ENCODE results near the gene ZNF57. TPM values are rescaled to one million over a fixed set of nuclear protein-coding genes. Genes with fewer than 3 reads are reported as not detected.

The ZNF57 gene
- total and polyA plus RNA-seq, 9 of the 15 experiments (the other 6 are each of a cell fraction or from before 2014, with no cell fraction given) = 3.9 to 13.5 (median 7.8) TPM

- ATAC-seq (no peak), DNase-seq (ENCODE audit: extremely low read depth in 1 of 4, low spot score in 3 of 4) (no peak), FAIRE-seq (no peak)
- 51% methylated on average over 17 of the region's 17 CpGs for WGBS (ENCODE audit: insufficient coverage, low coverage, missing lambda C conversion rate)
- H3K79me2 ChIP-seq (ENCODE audit: control insufficient read depth, insufficient read depth, low read length) = no peaks in the 10 kb centered on the region
- H3K27ac ChIP-seq (ENCODE audit: extremely low read depth, low read depth, low read length) = no peak overlapping the region
- H3K27me3 ChIP-seq (ENCODE audit: control insufficient read depth in 2 of 2, insufficient read depth in 2 of 2, low read length in 2 of 2) = no peaks in the 10 kb centered on the region
- no peak overlapping the region for H3K4me3 ChIP-seq
- no peaks in the 10 kb centered on the region for H3K36me3 ChIP-seq (ENCODE audit: control insufficient read depth, insufficient read depth, low read length)
- no peaks in the 10 kb centered on the region for H4K20me1 ChIP-seq (replicated peaks; ENCODE audit: control insufficient read depth, insufficient read depth, low read length)
- ChIA-PET POLR2A (interaction anchor here (1.1 kb wide), 1 partner anchor 65 kb away, joined by 3 read pairs; no protein-coding TSS in a partner anchor), CTCF (ENCODE audit: low intra/inter-chr PET ratio) (no interaction called here)
- no peak overlapping the region; a peak in 1 of 4 replicates for H3K9ac ChIP-seq (ENCODE audit: insufficient read depth in 1 of 2, low read depth in 2 of 2, low read length in 2 of 2)
- H3K4me1 ChIP-seq (replicated peaks in 1 of 2; ENCODE audit: control insufficient read depth in 2 of 2, insufficient read depth in 2 of 2, low read length in 2 of 2) = peaks cover 5 to 8% of the 10 kb centered on the region in 2 experiments; a peak in 3 of 5 replicates
- H3K9me1 ChIP-seq (ENCODE audit: control insufficient read depth, insufficient read depth, low read length) = no peaks in the 10 kb centered on the region
- H3K9me3 ChIP-seq (replicated peaks; ENCODE audit: control insufficient read depth, insufficient read depth, low read depth, low read length) = peaks cover 3% of the 10 kb centered on the region; the same call in 1 of the 2 replicates
- H3K4me2 ChIP-seq (ENCODE audit: insufficient read depth, low read length) = no peak overlapping the region
- TF ChIP-seq NR4A1 (CRISPR knock-in tag; IDR thresholded peaks at IDR 0.05) (no peak), NR4A1 (tag; IDR thresholded peaks at IDR 0.05) (no peak), POLR2A (conservative IDR thresholded peaks at IDR 0.05) (no peak), CREB1 (IDR thresholded peaks at IDR 0.05) (no peak), CREB1 (CRISPR knock-in tag; IDR thresholded peaks at IDR 0.05) (no peak), ZNF586 (CRISPR knock-in tag; conservative IDR thresholded peaks at IDR 0.05) (no peak), SMARCA5 (IDR thresholded peaks at IDR 0.05) (no peak), DNMT1 (IDR thresholded peaks at IDR 0.05) (no peak), JUN (IDR thresholded peaks at IDR 0.05; ENCODE audit: borderline replicate concordance, low read depth, low read length) (no peak), JUN (CRISPR knock-in tag; IDR thresholded peaks at IDR 0.05; ENCODE audit: borderline replicate concordance) (no peak), NR1H2 (CRISPR knock-in tag; IDR thresholded peaks at IDR 0.05) (no peak), BDP1 (IDR thresholded peaks at IDR 0.05; ENCODE audit: insufficient read depth, insufficient read length) (no peak), NCOA2 (IDR thresholded peaks at IDR 0.05; ENCODE audit: partially characterized antibody in 2 of 2) (no peak), STAT5B (CRISPR knock-in tag; IDR thresholded peaks at IDR 0.05) (no peak), GATA2 (CRISPR knock-in tag; IDR thresholded peaks at IDR 0.05) (no peak), CEBPB (tag; IDR thresholded peaks at IDR 0.05) (no peak), SIX5 (IDR thresholded peaks at IDR 0.05; ENCODE audit: borderline replicate concordance in 1 of 2, insufficient read depth in 1 of 2, low read depth in 1 of 2, low read length in 2 of 2) (no peak), HDGF (IDR thresholded peaks at IDR 0.05) (no peak), HDAC2 (IDR thresholded peaks at IDR 0.05) (no peak), ZNF311 (CRISPR knock-in tag; IDR thresholded peaks at IDR 0.05) (no peak)
- TF ChIP-seq, protein P1, sequence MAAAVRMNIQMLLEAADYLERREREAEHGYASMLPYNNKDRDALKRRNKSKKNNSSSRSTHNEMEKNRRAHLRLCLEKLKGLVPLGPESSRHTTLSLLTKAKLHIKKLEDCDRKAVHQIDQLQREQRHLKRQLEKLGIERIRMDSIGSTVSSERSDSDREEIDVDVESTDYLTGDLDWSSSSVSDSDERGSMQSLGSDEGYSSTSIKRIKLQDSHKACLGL (CRISPR knock-in tag; IDR thresholded peaks at IDR 0.05; ENCODE audit: borderline replicate concordance, poor library complexity, severe bottlenecking) = no peak
- TF ChIP-seq, protein P2, sequence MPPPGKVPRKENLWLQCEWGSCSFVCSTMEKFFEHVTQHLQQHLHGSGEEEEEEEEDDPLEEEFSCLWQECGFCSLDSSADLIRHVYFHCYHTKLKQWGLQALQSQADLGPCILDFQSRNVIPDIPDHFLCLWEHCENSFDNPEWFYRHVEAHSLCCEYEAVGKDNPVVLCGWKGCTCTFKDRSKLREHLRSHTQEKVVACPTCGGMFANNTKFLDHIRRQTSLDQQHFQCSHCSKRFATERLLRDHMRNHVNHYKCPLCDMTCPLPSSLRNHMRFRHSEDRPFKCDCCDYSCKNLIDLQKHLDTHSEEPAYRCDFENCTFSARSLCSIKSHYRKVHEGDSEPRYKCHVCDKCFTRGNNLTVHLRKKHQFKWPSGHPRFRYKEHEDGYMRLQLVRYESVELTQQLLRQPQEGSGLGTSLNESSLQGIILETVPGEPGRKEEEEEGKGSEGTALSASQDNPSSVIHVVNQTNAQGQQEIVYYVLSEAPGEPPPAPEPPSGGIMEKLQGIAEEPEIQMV (tag; conservative IDR thresholded peaks at IDR 0.05; ENCODE audit: low read depth) = no peak
- H2AFZ ChIP-seq (ENCODE audit: low read depth, low read length) = no peak overlapping the region
- intact Hi-C loops (cut with micrococcal nuclease) (no loop called here), in situ Hi-C loops (cut with MboI) (no loop called here)
- no TSS peak for BruUV-seq (replicated peaks)
These were observed 15.0 kb upstream of the ZNF57 start for GRCh38 chr19:2885736-2886135.

Measured in K562 (cell line).